RWPE1 (cell line): Measurements from ENCODE around the gene GP1BB.

Source experiments
- CTCF ChIA-PET: fragments of 350-600 bp; sonication (Branson Sonifier 250); formaldehyde crosslinking; extraction: SDS; loops from one replicate; lab custom pipeline; 2021; lab: Yijun Ruan, JAX
- POLR2A ChIA-PET: fragments of 400-600 bp; formaldehyde crosslinking; extraction: SDS; loops from one replicate; lab custom pipeline; 2020; ENCODE audit warnings: antibody characterized with exemption; ENCODE audit not compliant: low non-redundant PET; lab: Yijun Ruan, JAX
- DNase-seq: peaks from one replicate; pipeline ENCODE4 v3.0.0; 2012; ENCODE audit warnings: low spot score
- H3K27ac ChIP-seq: fragments of 450-650 bp; 2 replicates; pipeline ENCODE4 v1.5.1; 2017
- CTCF ChIP-seq: fragments of 450-650 bp; conservative IDR thresholded peaks from 2 replicates; pipeline ENCODE4 v1.5.1; 2017; ENCODE audit warnings: low read depth, mild to moderate bottlenecking

GP1BB gene

GRCh38 chr22:19701420-19702145, 21.8 kb upstream of the GP1BB start:
- H3K27ac ChIP-seq, result no peak overlapping the region
- DNase-seq, result no peak
- TF ChIP-seq CTCF, result no peak
- CTCF ChIA-PET, result interaction anchor here (0.7 kb wide), 1 partner anchor 404 kb away, joined by 4 read pairs; no protein-coding TSS in a partner anchor
- POLR2A ChIA-PET, result no interaction called here

DNA sequence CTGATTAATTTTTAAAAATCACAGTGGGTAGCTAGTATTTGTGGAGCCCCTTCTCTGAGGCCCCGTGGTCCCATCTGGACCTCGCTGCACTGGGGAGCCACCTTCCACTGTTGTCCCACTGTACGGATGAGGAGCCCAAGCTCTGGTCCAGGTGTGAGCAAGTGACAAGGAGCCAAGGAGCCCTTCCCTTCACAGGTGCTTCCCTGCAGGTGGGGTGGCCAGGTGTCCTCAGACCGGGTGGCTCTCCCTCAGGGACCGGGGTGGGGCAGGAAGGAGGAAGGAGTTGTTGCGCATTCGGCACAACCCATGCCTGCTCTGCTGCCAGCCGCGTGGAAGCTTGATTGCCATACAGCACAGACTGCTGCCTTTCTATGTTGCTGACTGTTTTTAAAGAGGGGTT, 19.5 kb upstream of the GP1BB start:
- POLR2A ChIA-PET, result no interaction called here
- TF ChIP-seq CTCF, result no peak
- CTCF ChIA-PET, result no interaction called here
- no peak for DNase-seq
- no peak overlapping the region for H3K27ac ChIP-seq

GRCh38 chr22:19704355-19705015, 18.9 kb upstream of the GP1BB start:
- ChIA-PET CTCF (no interaction called here), POLR2A (no interaction called here)
- no peak for TF ChIP-seq CTCF
- no peak for DNase-seq
- no peak overlapping the region for H3K27ac ChIP-seq

GRCh38 chr22:19705181-19705934, 18.0 kb upstream of the GP1BB start:
- ChIA-PET CTCF (no interaction called here), POLR2A (no interaction called here)
- no peak for DNase-seq
- TF ChIP-seq CTCF, result no peak
- H3K27ac ChIP-seq, result no peak overlapping the region

GRCh38 chr22:19706661-19707151, 16.6 kb upstream of the GP1BB start:
- no peak for DNase-seq
- ChIA-PET CTCF (no interaction called here), POLR2A (no interaction called here)
- no peak for TF ChIP-seq CTCF
- H3K27ac ChIP-seq, result no peak overlapping the region
